Activated effector memory CD4-positive, alpha-beta T cell treated with Interleukin-2 at 50 U/mL for 16 hours (primary cell): ENCODE results near the gene SH3BGRL3.
"Not testable (repeated sequence)": the region's sequence is repeated elsewhere in the genome, so short reads cannot be mapped to it uniquely, and the experiment has no call there.

Experiments used
- DNase-seq: peaks from one replicate; pipeline ENCODE4 v3.0.0-alpha.2; 2020

SH3BGRL3 gene

GRCh38 chr1:26279456-26280332, at the start of gene SH3BGRL3:
Gene SH3BGRL3 (plus strand): TSS chr1:26280086. CDS start chr1:26280156, 70 bp downstream.
- peak; percentile 82 for DNase-seq

GRCh38 chr1:26230682-26231081, 49.2 kb upstream of the SH3BGRL3 start:
- not testable (repeated sequence) for DNase-seq

GRCh38 chr1:26233903-26234643, 45.8 kb upstream of the SH3BGRL3 start, which contains the start of gene CEP85:
Gene CEP85 (plus strand): TSS chr1:26234200. CDS start chr1:26239784, 5,584 bp downstream.
- DNase-seq: peak; percentile 97

GRCh38 chr1:26234644-26235370, 45.1 kb upstream of the SH3BGRL3 start:
- no peak for DNase-seq

- no peak for DNase-seq
Observed at GRCh38 chr1:26237230-26237966, 42.5 kb upstream of the SH3BGRL3 start.

GRCh38 chr1:26239936-26240335, 40.0 kb upstream of the SH3BGRL3 start:
- DNase-seq: no peak

GRCh38 chr1:26252718-26253117, 27.2 kb upstream of the SH3BGRL3 start:
- DNase-seq: no peak

GRCh38 chr1:26254404-26254803, 25.5 kb upstream of the SH3BGRL3 start:
- no peak for DNase-seq

- DNase-seq: no peak
Observed at GRCh38 chr1:26257222-26257621, 22.7 kb upstream of the SH3BGRL3 start.

- no peak for DNase-seq
Observed at GRCh38 chr1:26259005-26259404, 20.9 kb upstream of the SH3BGRL3 start.

GRCh38 chr1:26259578-26259977, 20.3 kb upstream of the SH3BGRL3 start:
- DNase-seq: no peak

- DNase-seq: no peak
Observed at GRCh38 chr1:26263212-26263611, 16.7 kb upstream of the SH3BGRL3 start.

GRCh38 chr1:26265405-26265804, 14.5 kb upstream of the SH3BGRL3 start:
- no peak for DNase-seq

GRCh38 chr1:26268290-26269197, 11.3 kb upstream of the SH3BGRL3 start:
- no peak for DNase-seq

GRCh38 chr1:26269198-26269550, 10.7 kb upstream of the SH3BGRL3 start:
- DNase-seq: no peak

GRCh38 chr1:26274801-26275425, 5.0 kb upstream of the SH3BGRL3 start:
- no peak for DNase-seq

GRCh38 chr1:26275580-26276431, 4.1 kb upstream of the SH3BGRL3 start:
- DNase-seq: peak; percentile 61

GRCh38 chr1:26276432-26276838, 3.5 kb upstream of the SH3BGRL3 start:
- no peak for DNase-seq

GRCh38 chr1:26277261-26277661, 2.6 kb upstream of the SH3BGRL3 start:
- no peak for DNase-seq

- DNase-seq: no peak
Observed at GRCh38 chr1:26277719-26278118, 2.2 kb upstream of the SH3BGRL3 start.
